Measurements from ENCODE around the gene HOXB2. TPM values are rescaled to one million over a fixed set of nuclear protein-coding genes. Genes with fewer than 3 reads are reported as not detected.

HOXB2 gene
- polyA plus RNA-seq, 2 of the 4 experiments (the other 2 are of a cell fraction): 0.65 to 2.6 TPM

GRCh38 chr17:48549281-48549630, 4.3 kb upstream of the HOXB2 start:
- ChIA-PET CTCF (interaction anchor here (0.6 to 1.1 kb wide), 2 partner anchors 57 to 470 kb away, joined by 3 to 4 read pairs; no protein-coding TSS in a partner anchor), POLR2A (no interaction called here)
- H3K4me1 ChIP-seq: peaks cover 26% of the 10 kb centered on the region
- H3K4me2 ChIP-seq: no peak overlapping the region
- H3K27ac ChIP-seq: no peak overlapping the region
- FAIRE-seq (no peak), ATAC-seq (no peak), DNase-seq (ENCODE audit: low read depth in 1 of 2, low spot score in 1 of 2) (no peak)
- H3K9me3 ChIP-seq: no peaks in the 10 kb centered on the region
- no peak overlapping the region for H3K4me3 ChIP-seq
- TF ChIP-seq NFE2L2 (conservative IDR thresholded peaks at IDR 0.05; ENCODE audit: low read length): no peak
- no peak for TF ChIP-seq NPAS2 (CRISPR knock-in tag; IDR thresholded peaks at IDR 0.05; ENCODE audit: borderline replicate concordance)
- no peak for TF ChIP-seq HDAC2 (IDR thresholded peaks at IDR 0.05)
- WGBS (ENCODE audit: missing lambda C conversion rate): 46% methylated on average over 3 of the region's 3 CpGs

- DNase-seq (ENCODE audit: low read depth in 1 of 2, low spot score in 1 of 2) (no peak), FAIRE-seq (no peak), ATAC-seq (no peak)
- Histone ChIP-seq H3K4me3 (no peak overlapping the region), H3K4me2 (no peak overlapping the region), H3K27ac (no peak overlapping the region), H3K9me3 (no peaks in the 10 kb centered on the region), H3K4me1 (peaks cover 22% of the 10 kb centered on the region)
- CTCF ChIA-PET: interaction anchor here (0.6 to 2.5 kb wide), 3 partner anchors 56 to 469 kb away, joined by 3 to 13 read pairs (median 4); no protein-coding TSS in a partner anchor
- POLR2A ChIA-PET: no interaction called here
- WGBS (ENCODE audit: missing lambda C conversion rate): 88% methylated on average over 6 of the region's 6 CpGs
- TF ChIP-seq PBX3 (IDR thresholded peaks at IDR 0.05) (no peak), KDM5A (IDR thresholded peaks at IDR 0.05) (no peak), POLR2A (IDR thresholded peaks at IDR 0.05; ENCODE audit: low read length) (no peak), RAD21 (conservative IDR thresholded peaks at IDR 0.05 in 1 of 2, IDR thresholded peaks at IDR 0.05 in 1 of 2) (no peak), POLR2AphosphoS2 (conservative IDR thresholded peaks at IDR 0.05; ENCODE audit: low read length) (no peak), CEBPB (IDR thresholded peaks at IDR 0.05) (no peak), PHF8 (IDR thresholded peaks at IDR 0.05; ENCODE audit: borderline replicate concordance, low read depth) (no peak), RFX5 (IDR thresholded peaks at IDR 0.05) (no peak), MYC (IDR thresholded peaks at IDR 0.05; ENCODE audit: borderline replicate concordance, low read length) (no peak), SREBF2 (IDR thresholded peaks at IDR 0.05) (no peak), HOXB13 (CRISPR knock-in tag; IDR thresholded peaks at IDR 0.05; ENCODE audit: low read depth) (no peak), SMC3 (IDR thresholded peaks at IDR 0.05) (no peak), JUNB (IDR thresholded peaks at IDR 0.05) (no peak), GATA3 (IDR thresholded peaks at IDR 0.05; ENCODE audit: borderline replicate concordance) (no peak), REST (IDR thresholded peaks at IDR 0.05) (no peak), FOSB (CRISPR knock-in tag; IDR thresholded peaks at IDR 0.05) (no peak), HOXA7 (CRISPR knock-in tag; IDR thresholded peaks at IDR 0.05) (no peak), ZSCAN20 (CRISPR knock-in tag; IDR thresholded peaks at IDR 0.05) (no peak), NR3C1 (IDR thresholded peaks at IDR 0.05) (no peak)
Measured at GRCh38 chr17:48548523-48549280, 3.8 kb upstream of the HOXB2 start.

Data from A549 (cell line).